ENCODE data around the gene POLR2E. TPM values are rescaled to one million over a fixed set of nuclear protein-coding genes. Genes with fewer than 3 reads are reported as not detected.

Gene POLR2E
- total and polyA plus RNA-seq, 2 of the 8 experiments (the other 6 are each of a cell fraction or from before 2014, with no cell fraction given) = 281 to 381 TPM

DNA sequence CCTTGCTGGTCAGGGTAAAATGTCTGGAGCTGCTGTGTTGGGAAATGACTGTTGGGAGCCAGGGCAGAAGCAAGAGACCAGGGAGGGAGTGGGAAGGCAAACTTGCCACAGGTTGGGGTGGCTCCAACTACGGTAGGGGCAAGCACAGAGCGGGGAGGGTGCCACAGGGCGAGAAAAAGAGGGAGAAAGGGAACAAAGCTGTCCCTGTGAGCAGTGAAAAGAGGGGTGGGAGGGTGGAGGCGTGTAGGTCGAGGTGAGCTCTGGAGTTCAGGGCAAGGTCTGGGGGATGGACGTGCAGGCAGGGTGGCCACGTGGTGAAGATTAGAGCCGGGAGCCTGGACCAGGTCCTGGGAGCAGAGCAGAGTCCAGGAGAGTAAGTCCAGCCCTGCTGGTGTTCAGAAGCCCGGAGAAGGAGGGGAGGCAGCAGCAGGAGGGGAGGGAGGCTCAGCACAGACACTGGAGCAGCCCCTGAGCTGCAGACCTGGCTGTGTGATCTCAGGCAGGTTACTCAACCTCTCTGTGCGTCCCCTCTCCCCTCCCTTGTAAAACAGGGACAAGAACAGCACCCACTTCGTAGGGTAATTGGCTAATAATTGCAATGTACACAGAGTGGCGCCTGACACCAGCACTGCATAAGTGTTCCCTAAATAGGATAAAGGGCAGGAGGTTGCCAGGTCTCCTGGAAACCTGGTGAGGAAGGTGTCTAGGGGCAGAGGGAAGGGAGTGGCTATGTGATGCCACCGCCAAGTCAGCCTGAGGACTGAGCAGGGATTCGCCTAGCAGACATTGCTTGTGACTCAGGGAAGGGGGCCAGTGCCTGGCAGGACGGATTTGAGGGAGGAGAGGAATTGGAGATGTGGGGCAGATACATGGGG, 3.2 kb upstream of the POLR2E start (continued):
- TF ChIP-seq, protein P1, sequence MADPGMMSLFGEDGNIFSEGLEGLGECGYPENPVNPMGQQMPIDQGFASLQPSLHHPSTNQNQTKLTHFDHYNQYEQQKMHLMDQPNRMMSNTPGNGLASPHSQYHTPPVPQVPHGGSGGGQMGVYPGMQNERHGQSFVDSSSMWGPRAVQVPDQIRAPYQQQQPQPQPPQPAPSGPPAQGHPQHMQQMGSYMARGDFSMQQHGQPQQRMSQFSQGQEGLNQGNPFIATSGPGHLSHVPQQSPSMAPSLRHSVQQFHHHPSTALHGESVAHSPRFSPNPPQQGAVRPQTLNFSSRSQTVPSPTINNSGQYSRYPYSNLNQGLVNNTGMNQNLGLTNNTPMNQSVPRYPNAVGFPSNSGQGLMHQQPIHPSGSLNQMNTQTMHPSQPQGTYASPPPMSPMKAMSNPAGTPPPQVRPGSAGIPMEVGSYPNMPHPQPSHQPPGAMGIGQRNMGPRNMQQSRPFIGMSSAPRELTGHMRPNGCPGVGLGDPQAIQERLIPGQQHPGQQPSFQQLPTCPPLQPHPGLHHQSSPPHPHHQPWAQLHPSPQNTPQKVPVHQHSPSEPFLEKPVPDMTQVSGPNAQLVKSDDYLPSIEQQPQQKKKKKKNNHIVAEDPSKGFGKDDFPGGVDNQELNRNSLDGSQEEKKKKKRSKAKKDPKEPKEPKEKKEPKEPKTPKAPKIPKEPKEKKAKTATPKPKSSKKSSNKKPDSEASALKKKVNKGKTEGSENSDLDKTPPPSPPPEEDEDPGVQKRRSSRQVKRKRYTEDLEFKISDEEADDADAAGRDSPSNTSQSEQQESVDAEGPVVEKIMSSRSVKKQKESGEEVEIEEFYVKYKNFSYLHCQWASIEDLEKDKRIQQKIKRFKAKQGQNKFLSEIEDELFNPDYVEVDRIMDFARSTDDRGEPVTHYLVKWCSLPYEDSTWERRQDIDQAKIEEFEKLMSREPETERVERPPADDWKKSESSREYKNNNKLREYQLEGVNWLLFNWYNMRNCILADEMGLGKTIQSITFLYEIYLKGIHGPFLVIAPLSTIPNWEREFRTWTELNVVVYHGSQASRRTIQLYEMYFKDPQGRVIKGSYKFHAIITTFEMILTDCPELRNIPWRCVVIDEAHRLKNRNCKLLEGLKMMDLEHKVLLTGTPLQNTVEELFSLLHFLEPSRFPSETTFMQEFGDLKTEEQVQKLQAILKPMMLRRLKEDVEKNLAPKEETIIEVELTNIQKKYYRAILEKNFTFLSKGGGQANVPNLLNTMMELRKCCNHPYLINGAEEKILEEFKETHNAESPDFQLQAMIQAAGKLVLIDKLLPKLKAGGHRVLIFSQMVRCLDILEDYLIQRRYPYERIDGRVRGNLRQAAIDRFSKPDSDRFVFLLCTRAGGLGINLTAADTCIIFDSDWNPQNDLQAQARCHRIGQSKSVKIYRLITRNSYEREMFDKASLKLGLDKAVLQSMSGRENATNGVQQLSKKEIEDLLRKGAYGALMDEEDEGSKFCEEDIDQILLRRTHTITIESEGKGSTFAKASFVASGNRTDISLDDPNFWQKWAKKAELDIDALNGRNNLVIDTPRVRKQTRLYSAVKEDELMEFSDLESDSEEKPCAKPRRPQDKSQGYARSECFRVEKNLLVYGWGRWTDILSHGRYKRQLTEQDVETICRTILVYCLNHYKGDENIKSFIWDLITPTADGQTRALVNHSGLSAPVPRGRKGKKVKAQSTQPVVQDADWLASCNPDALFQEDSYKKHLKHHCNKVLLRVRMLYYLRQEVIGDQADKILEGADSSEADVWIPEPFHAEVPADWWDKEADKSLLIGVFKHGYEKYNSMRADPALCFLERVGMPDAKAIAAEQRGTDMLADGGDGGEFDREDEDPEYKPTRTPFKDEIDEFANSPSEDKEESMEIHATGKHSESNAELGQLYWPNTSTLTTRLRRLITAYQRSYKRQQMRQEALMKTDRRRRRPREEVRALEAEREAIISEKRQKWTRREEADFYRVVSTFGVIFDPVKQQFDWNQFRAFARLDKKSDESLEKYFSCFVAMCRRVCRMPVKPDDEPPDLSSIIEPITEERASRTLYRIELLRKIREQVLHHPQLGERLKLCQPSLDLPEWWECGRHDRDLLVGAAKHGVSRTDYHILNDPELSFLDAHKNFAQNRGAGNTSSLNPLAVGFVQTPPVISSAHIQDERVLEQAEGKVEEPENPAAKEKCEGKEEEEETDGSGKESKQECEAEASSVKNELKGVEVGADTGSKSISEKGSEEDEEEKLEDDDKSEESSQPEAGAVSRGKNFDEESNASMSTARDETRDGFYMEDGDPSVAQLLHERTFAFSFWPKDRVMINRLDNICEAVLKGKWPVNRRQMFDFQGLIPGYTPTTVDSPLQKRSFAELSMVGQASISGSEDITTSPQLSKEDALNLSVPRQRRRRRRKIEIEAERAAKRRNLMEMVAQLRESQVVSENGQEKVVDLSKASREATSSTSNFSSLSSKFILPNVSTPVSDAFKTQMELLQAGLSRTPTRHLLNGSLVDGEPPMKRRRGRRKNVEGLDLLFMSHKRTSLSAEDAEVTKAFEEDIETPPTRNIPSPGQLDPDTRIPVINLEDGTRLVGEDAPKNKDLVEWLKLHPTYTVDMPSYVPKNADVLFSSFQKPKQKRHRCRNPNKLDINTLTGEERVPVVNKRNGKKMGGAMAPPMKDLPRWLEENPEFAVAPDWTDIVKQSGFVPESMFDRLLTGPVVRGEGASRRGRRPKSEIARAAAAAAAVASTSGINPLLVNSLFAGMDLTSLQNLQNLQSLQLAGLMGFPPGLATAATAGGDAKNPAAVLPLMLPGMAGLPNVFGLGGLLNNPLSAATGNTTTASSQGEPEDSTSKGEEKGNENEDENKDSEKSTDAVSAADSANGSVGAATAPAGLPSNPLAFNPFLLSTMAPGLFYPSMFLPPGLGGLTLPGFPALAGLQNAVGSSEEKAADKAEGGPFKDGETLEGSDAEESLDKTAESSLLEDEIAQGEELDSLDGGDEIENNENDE (IDR thresholded peaks at IDR 0.05; ENCODE audit: insufficient replicate concordance, low read length) = no peak
- TF ChIP-seq, protein P2, sequence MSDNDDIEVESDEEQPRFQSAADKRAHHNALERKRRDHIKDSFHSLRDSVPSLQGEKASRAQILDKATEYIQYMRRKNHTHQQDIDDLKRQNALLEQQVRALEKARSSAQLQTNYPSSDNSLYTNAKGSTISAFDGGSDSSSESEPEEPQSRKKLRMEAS (IDR thresholded peaks at IDR 0.05) = no peak
- TF ChIP-seq TAF1 (IDR thresholded peaks at IDR 0.05; ENCODE audit: low read depth, low read length) (no peak), TEAD4 (IDR thresholded peaks at IDR 0.05; ENCODE audit: low read depth, low read length) (no peak), MAFK (IDR thresholded peaks at IDR 0.05; ENCODE audit: low read depth, low read length) (no peak), CHD2 (IDR thresholded peaks at IDR 0.05; ENCODE audit: low read length) (no peak), TAF7 (optimal IDR thresholded peaks at IDR 0.05; ENCODE audit: borderline replicate concordance, low read depth, low read length) (no peak), CTBP2 (IDR thresholded peaks at IDR 0.05; ENCODE audit: borderline replicate concordance, insufficient read depth, insufficient read length, low read length) (no peak), ZNF274 (IDR thresholded peaks at IDR 0.05; ENCODE audit: borderline replicate concordance, extremely low read depth, low read length) (no peak), CEBPB (IDR thresholded peaks at IDR 0.05; ENCODE audit: low read depth, low read length) (no peak)
